HFF-Myc (cell line): ENCODE data around the gene AGPAT1.

Experiments used
- DNase-seq: peaks from one replicate; pipeline ENCODE4 v3.0.0-alpha.2; 2011; ENCODE audit warnings: low read depth; ENCODE audit errors: extremely low read depth
- H3K4me3 ChIP-seq: replicated peaks from 2 replicates; pipeline ENCODE4 v1.5.1; 2011; ENCODE audit warnings: low read depth, mild to moderate bottlenecking, control low read depth, low read length
- TF ChIP-seq, protein P1 (sequence below): IDR thresholded peaks from 2 replicates; pipeline ENCODE4 v1.5.1; 2012; ENCODE audit warnings: mild to moderate bottlenecking, low read depth, low read length, control low read depth; ENCODE audit errors: missing control alignments

Gene AGPAT1

DNA sequence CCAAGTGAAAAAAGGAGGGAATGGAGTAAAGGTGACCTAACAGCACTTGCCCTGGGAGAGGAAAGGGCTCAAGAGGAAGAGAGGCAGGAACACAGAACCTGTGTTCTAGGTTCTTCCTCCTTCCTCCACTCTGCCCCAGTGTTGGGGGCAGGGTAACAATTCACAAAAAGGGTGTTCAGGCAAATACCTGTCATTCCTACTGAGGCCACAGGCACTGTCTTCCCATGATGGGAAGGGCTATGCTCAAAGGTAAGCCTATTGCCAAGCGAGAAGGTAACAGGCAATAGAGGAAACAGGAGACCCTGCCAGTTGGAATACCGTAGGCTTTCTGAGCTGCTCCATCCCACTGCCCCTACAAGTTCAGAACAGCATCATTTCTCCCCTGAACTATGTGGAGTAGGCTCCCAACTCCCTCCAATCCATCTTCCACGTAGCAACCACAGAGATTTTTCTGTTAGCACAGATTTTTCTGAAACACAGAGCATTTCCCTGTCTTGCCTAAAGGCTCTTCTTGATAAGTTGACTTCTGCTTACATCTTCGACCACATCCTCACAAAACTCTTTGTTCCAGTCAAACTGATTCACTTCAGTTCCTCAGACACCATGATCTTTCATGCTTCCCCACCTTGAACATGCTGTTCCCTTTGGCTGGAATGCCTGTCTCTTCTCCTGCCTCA is 2.7 kb downstream of the AGPAT1 start:
- TF ChIP-seq, protein P1, sequence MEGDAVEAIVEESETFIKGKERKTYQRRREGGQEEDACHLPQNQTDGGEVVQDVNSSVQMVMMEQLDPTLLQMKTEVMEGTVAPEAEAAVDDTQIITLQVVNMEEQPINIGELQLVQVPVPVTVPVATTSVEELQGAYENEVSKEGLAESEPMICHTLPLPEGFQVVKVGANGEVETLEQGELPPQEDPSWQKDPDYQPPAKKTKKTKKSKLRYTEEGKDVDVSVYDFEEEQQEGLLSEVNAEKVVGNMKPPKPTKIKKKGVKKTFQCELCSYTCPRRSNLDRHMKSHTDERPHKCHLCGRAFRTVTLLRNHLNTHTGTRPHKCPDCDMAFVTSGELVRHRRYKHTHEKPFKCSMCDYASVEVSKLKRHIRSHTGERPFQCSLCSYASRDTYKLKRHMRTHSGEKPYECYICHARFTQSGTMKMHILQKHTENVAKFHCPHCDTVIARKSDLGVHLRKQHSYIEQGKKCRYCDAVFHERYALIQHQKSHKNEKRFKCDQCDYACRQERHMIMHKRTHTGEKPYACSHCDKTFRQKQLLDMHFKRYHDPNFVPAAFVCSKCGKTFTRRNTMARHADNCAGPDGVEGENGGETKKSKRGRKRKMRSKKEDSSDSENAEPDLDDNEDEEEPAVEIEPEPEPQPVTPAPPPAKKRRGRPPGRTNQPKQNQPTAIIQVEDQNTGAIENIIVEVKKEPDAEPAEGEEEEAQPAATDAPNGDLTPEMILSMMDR, result no peak
- DNase-seq, result no peak
- no peak overlapping the region for H3K4me3 ChIP-seq

GRCh38 chr6:32171234-32171633 is 4.7 kb downstream of the AGPAT1 start:
- DNase-seq, result no peak
- H3K4me3 ChIP-seq, result no peak overlapping the region
- TF ChIP-seq, protein P1, result no peak

DNA sequence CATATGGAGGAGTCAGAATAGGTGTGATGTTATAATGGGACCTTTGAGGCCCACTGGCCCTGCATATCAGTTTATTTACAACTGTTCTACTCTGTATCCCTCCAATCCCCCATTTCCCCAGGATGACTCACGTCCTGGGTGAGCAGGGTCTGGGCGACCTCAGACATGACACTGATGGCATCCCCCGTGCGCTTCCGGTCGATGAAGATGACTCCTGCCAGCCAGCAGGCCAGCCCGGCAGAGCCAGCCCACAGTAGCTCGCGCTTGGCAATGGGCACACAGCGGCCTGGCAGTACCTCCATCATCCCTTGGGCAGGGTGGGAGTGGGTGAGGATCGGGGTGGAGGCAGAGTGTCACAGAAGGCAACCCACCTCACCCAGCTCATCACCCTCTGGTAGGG is 5.6 kb downstream of the AGPAT1 start:
- DNase-seq, result no peak
- TF ChIP-seq, protein P1, result no peak
- no peak overlapping the region for H3K4me3 ChIP-seq

DNA sequence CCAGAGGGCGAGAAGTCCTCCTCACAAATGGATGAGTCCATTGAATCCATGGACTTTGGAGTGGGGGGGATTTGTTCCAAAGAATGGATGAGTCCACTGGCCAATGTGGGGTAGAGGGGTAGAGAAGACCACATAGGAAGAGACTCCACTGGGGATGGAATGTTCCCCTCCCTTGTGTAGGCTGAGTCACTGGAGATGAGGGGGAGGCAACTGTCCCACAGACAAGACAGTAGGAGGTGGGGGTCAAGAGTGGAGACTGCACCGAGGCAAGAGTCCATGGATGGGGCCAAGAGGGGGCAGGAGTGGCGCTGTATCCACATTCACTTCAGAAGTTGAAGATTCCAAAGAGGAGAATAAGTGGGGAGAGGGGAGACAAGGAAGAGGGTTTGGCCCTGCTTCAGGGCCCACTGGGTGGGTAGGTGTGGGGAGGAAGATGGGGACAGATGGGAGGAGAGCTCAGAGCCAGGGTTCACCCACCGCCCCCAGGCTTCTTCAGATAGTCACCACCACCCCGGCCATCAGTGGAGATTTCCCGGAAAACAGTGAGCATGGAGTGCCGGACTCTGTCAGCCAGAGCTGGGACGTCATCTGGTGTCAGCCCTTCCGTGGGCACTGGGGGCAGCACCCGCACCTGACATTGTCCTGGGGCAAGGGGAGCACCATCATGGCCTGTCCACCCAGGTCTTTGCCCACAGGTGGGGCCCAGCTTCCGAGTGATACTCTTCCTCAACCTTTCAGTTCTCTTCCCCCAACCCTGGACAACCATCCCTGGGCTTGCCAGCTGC is 6.9 kb downstream of the AGPAT1 start:
- DNase-seq, result no peak
- H3K4me3 ChIP-seq, result no peak overlapping the region
- TF ChIP-seq, protein P1, result no peak

- no peak overlapping the region for H3K4me3 ChIP-seq
- no peak for DNase-seq
- TF ChIP-seq, protein P1, result no peak
These were observed 7.5 kb downstream of the AGPAT1 start for GRCh38 chr6:32168350-32168749.

DNA sequence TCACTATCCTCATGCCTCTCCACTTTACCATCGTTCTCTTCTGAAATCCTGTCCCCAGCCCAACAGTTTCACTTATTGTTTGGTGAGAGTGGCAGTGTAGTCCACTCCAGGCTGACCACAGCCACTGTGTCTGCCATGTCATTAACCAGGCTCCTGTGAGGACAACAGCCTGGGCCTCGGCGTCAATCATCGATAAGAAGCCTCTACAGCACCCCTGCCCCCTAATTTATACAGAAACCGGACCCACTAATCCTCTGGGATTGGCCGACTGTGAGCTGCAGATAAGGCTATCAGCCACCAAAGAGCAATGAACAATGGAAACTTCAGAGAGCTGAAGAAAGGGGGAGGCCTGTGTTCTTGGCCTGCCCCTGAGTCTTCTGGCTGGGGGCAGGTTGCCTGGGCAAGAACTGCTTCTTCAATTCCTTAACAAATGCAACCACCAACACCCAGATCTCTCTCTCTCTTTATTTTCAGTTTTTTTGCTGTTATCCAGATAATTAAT is 8.1 kb downstream of the AGPAT1 start:
- H3K4me3 ChIP-seq, result no peak overlapping the region
- DNase-seq, result no peak
- TF ChIP-seq, protein P1, result no peak
